ENCODE data around the gene RAMP3.
"Not testable (repeated sequence)": the region's sequence is repeated elsewhere in the genome, so short reads cannot be mapped to it uniquely, and the experiment has no call there.

RAMP3 gene

DNA sequence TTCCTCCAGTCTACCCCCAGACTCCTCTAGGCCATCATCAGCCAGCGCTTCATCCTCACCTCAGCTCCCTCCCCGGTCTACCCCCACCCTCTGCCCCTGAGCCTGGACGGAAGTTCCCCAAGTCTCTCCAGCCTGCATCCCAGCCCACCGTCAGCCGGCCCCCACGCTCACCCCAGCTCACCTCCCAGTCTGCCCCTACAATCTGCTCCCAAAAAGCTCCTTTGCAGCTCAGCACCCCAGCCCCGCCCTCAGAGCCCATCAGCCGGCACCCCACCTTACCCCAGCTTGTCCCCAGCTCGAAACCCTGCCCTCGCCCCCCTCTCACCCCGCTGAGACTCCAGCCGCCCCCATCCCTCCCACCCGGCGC, 322 bp upstream of the RAMP3 start:
- DNase-seq (ENCODE audit: low read depth): no peak

GRCh38 chr7:45158471-45158870, 880 bp downstream of the RAMP3 start:
- DNase-seq (ENCODE audit: low read depth): no peak

GRCh38 chr7:45159296-45159695, 1.7 kb downstream of the RAMP3 start:
- no peak for DNase-seq (ENCODE audit: low read depth)

DNA sequence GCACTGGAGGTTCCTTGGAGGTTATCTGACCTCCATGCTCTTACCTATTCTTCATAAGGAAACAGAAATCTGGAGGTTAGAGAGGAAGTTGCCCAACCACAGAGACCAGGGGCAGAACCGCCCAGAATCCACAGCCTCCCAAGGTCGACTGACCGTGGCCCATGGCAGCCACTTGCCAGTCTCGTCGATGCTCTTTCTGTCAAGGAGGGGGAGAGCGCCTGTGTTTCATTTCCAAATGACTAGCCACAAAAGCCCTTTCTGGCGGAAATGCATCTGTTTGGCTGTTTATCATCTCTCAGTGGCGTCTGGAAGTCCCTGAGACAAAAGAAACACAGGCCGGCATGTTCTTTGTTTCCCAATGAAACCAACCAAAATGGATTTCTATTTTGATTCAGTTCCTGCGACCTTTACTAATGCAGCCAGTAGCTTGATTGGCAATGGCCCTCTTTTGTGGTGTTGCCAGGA, 2.9 kb downstream of the RAMP3 start:
- DNase-seq (ENCODE audit: low read depth): no peak

DNA sequence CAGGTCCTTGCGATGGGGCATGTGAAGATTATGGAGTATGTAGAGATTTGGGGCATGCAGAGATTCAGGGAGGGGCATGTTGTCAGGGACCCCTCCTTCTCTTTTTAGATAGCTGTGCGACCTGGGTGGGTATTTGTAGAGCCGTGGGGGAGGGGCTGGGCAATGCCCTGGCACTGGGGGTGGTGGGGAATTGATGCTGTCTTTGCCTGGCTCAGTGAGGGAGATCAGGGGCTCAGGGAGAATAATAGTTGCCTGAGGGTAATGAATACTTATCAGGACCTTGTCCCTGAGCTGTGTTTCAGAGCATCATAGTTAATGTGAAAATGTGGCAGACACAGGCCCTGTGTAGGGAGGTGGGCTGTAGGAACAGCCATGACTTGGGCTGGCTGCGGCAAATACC, 3.5 kb downstream of the RAMP3 start:
- DNase-seq (ENCODE audit: low read depth): no peak

DNA sequence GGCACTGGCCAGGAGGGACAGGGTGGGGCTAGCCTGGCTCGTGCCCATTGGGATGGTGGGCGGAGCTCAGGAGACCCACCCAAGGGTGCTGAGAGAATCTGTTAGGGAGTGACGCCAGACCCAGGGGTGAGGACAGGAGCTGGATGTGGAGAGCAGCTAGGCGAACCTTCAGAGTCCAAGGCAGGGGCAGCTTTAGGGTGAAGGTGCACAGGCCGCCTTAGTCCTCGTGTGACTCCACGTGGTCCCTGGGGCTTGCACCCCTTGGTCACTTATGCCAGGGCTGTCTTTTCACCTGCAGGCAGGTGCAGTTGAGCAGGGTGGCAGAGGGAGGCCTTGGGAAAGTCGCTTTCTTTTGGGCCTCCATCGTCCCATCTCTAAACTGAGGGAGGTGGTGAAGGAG, 4.3 kb downstream of the RAMP3 start:
- no peak for DNase-seq (ENCODE audit: low read depth)

- DNase-seq (ENCODE audit: low read depth): no peak
Observed at GRCh38 chr7:45162311-45162845, 4.8 kb downstream of the RAMP3 start.

DNA sequence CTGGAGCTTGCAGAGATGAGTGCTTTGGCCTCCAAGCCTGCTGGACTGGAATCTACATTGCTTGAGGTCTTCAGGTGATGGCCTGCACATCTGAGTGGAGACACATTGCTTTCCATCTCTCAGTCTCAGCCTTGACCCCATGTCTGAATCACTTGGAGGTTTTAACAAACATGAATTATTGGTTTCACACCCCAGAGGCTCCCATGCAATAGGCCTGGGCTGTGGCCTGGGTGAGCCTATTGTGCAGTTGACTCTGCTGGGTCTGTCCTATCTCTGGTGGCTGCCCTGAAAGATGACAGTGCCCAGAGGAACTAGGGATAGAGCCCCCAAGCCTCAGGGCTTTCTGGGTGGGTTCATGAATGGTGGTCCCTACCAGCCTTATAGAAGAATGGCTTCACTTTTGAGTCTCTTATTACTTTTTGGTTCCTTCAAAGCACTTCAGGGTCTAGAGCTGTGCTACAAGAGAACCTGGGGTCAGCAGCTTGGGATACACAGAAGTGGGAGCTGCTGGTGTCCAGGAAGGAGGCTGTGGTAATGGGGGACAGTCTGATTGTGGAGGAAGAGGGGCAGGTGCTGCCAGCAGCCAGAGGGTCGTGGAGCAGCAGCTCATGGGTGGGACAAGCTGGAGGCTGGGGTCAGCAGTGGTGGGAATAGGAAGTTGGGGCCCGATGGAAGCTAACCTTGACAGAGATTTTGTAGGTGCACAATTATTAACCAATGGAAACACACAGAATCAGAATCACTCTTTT, 5.5 kb downstream of the RAMP3 start:
- no peak for DNase-seq (ENCODE audit: low read depth)

GRCh38 chr7:45163692-45164052, 6.1 kb downstream of the RAMP3 start:
- no peak for DNase-seq (ENCODE audit: low read depth)

DNA sequence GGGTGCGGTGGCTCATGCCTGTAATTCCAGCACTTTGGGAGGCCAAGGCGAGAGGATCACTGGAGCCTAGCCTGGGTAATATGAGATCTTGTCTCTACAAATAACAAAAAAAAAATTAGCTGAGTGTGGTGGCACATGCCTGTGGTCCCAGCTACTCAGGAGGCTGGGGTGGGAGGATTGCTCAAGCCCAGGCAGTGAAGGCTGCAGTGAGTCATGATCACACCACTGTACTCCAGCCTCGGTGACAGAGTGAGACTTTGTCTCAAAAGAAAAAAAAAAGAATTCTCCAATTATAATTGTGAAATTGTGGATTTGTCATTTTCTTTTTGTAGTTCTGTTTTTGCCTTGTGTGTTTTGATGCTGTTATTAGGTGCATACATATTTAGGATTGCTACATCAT, 6.7 kb downstream of the RAMP3 start:
- not testable (repeated sequence) for DNase-seq (ENCODE audit: low read depth)

DNA sequence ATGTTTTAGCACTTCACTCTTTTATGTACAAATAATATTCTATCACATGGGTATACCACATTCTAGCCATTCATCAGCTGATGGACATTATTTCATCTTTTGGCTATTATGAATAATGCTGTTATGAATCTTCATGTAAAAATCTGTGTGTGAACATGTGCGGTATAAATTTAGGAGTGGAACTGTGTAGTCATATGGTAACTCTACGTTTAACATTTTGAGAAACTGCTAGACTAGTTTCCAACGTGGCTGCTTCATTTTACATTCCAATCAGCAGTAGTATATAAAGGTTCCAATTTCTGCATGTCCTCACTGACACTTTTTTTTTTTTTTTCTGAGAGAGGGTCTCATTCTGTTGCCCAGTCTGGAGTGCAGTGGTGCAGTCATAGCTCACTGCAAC, 8.3 kb downstream of the RAMP3 start:
- DNase-seq (ENCODE audit: low read depth): no peak

DNA sequence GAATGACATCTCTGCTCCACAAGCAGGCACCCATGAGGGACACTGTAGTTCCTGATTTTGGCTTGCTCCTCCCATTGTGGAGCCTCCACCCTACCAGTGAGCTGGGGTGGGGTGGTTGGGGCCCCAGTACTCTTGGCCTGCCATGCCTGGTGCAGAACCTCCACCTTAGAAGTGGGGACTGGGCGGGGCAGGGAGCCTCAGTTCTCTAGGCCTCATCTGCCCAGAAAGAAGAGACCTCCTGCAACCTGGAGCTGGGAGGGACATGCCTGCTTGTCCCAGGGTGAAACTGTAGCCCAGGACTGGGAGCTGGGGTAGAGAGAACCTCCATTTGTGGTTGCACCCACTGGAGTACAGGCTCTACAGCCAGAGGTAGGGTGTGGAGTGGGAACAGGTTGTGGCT, 14.4 kb downstream of the RAMP3 start:
- DNase-seq (ENCODE audit: low read depth): no peak

DNA sequence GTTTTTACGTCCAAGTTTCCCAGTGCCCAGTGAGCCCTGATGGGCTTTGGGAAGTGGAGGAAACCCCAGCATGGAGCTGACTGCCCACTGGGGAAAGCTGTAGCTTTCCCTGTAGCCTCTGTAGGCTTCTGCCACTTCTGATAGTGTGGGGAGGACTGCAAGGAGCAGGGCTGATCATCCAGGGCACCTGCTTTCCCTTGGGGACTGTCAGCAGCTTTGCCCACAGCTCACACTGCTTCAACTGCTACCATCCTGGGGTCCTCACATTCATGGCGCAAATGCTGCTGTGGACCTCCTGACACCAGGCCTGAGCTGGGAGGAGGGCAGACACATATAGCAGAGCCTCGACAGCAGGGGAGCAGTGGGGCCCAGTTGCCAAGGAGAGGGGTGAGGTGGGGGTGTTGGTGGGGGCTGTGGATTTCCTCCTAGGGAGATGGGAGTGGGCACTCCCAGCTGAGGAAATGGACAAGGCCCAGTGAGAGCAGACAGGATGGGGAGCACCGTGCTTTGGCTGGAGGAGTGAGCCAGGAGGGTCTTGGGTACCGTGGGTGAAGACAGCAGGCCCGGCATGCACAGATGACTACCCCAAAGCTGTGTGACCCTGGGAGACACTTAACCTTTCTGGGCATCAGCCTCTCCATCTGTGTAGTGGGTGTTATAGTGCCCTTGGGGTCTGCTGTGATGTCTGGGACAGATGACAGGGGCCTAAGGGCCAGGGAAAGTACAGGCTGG, 16.2 kb downstream of the RAMP3 start:
- no peak for DNase-seq (ENCODE audit: low read depth)

GRCh38 chr7:45174328-45174610, 16.7 kb downstream of the RAMP3 start:
- DNase-seq (ENCODE audit: low read depth): no peak

GRCh38 chr7:45174966-45175765, 17.6 kb downstream of the RAMP3 start:
- no peak for DNase-seq (ENCODE audit: low read depth)

GRCh38 chr7:45176091-45176490, 18.5 kb downstream of the RAMP3 start:
- no peak for DNase-seq (ENCODE audit: low read depth)

GRCh38 chr7:45176886-45177731, 19.5 kb downstream of the RAMP3 start:
- no peak for DNase-seq (ENCODE audit: low read depth)

DNA sequence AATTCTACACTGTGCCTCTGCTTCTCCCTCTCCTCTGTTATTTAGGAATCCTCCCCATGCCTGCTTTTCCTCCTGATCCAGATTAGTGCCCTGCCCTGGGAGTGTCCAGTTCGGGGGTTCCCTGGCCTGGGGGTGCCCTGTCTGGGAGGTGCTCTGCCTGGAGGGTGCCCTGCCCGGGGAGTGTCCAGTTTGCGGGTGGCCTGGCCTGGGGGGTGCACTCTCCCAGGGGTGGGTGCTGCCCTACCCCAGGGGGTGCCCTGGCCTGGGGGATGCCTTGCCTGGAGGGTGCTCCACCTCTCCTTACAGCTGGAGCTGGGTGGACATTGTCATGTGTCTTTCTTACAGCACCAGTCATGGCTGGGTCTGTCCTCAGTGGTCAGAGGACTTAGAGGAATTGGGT, 20.2 kb downstream of the RAMP3 start:
- no peak for DNase-seq (ENCODE audit: low read depth)

GRCh38 chr7:45178241-45179225, 20.9 kb downstream of the RAMP3 start:
- no peak for DNase-seq (ENCODE audit: low read depth)

DNA sequence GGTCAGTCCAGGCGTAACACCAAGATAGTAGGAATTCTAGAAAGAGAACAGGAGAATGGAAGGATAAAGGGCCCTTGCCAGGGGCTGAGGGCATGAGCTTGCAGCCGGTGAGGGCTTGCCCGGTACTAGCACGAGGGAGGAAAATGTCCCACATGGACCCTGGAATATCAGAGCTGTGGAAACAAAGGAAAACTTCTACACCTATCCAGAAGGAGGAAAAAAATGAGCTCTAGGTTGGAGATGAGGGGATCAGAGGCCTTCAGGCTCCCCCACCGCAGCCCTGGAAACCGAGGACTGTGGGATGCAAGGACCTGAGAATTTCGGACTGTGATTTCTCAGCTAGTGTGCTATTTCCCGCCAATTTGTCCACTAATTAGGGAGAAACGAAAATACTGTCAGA, 22.1 kb downstream of the RAMP3 start:
- DNase-seq (ENCODE audit: low read depth): no peak

All from stimulated activated CD4-positive, alpha-beta T cell treated with anti-CD3 and anti-CD28 coated beads, Interleukin-2, amount 100 ng/mL, for 4 hours (primary cell).